Embryonic facial prominence (tissue), 1 donor: Measurements from ENCODE around the gene ZNF181.
A peak's percentile ranks its signal among the peaks of the same experiment; 100 is the strongest.
"Not testable (repeated sequence)": the region's sequence is repeated elsewhere in the genome, so short reads cannot be mapped to it uniquely, and the experiment has no call there.

Source experiments
- DNase-seq: peaks from one replicate; pipeline ENCODE4 v3.0.0-alpha.2; 2016; ENCODE audit errors: extremely low spot score

ZNF181 gene

DNA sequence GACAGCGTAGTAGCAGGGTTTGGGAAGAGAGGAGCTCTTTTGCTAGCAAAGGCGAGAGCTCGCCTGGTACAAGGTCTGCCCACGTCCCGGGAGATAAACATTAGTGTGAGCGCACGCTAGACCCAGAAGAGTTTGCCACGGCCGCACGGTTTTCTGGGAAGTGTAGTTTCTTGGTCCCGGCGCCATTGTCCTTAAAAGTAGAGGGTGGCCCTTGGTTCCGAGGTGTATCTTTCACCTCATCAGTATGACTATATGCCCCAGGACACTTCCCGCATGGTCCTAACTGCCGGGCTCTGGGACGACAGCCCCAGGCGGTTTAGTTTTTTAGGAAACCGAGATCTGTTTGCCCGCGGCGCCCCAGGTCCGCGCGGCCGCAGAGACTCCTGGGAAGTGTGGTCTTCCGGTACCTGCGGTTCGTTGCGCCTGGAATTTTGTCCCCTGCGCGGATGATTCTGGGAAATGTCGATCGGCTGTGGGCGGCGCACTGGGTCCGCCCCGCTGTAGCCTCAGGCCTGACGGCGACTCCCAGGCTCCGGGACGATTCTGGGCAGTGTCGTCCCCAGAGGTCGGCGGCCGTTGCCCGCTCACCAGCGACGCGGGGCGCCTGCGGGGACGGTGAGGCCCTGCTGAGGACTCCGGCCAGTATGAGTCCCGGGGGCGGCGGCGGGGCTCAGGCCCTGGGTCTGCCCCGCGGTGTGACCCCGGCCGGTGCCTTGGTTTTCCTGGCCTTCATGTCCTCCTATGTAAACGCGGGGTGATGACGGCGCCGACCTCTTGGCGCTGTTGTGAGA, at the start of gene ZNF181:
Gene ZNF181 (plus strand): TSS at position 498 of the 791 bp plus-strand sequence. CDS start 795 bp downstream, outside the sequence.
- DNase-seq = peak; percentile 87

DNA sequence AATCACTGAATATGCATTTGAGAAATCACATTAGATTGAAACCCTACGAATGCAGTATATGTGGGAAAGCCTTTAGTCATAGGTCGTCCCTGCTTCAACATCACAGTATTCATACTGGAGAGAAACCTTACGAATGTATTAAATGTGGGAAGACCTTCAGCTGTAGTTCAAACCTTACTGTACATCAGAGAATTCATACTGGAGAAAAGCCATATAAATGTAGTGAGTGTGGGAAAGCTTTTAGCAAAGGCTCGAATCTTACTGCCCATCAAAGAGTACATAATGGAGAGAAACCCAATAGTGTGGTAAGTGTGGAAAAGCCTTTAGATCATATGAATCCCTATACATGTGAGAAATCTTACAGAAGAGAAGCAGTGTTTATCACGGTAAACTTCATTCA, 48.8 kb upstream of the ZNF181 start:
- not testable (repeated sequence) for DNase-seq

DNA sequence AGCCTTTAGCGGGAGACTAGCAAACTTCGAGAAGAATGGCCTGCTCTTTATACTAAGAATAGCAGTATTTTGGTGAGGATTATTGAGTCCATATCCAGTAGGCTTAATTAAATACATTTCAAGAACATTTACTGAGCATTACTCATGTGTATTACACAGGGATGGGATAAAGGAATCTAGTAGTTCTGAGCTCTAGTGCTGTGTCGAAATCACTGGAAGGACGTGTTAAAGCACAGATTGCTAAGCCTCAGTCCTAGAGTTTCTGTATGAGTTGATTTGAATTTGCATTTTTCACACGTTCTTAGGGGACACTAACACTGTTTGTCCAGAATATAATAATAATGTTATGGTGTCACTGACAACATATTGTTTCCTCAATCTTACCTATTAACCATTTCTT, 47.6 kb upstream of the ZNF181 start:
- DNase-seq = no peak

DNA sequence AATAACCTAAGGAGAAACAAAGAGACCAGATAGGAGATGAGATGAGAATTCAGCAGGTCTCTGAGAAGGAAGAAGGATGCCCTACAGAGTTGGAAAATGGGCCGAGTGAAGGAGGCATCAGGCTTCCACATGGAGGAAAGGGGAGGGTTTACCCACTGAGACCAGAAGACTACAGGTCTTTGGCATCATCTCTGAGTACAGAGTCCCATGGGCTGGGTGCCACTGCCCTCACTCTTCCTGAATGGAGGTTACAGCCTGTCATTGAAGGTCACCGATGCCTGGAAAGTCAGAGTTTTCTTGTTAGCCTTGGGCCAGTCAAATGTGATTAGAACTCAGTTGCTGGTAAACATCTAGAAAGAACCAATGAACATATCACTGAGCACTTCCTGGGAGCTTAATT, 46.7 kb upstream of the ZNF181 start:
- no peak for DNase-seq

DNA sequence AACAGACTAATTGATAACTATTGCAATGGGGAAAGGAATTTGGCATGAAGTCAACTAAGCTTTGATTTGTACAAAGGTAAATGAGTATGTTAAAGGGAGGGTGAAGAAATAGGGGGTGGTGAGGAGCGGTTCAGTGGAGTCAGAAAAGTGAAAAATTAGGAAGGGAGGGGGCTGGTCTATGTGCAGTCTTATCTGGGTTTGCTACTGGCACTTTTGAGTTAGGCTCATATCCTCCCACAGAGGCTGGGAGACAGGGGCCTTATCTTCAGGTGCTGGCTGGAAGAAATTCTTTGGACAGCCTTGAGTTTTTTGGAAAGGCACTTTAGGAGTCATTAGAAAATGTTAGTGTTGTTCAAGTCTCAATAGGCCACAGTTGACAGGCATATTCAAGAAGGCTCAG, 45.5 kb upstream of the ZNF181 start:
- no peak for DNase-seq

DNA sequence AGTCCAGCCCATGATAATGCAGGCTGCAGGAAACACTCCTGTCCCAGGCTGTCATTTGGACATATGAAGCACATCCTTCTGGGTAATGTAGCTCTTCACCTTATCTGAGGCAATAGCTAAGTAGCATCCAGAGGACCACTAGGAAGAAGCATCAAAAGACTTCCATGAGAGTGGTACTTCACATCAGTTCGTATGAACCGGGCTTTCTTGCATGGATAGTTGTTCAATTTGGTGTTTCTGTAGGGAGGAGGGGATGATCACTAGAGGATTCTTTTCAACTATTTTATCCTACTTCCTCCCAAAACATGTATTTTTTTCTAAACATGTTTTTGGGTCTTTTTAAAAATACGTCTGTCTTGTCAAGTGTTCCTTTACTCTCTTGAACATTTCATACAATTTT, 43.7 kb upstream of the ZNF181 start:
- DNase-seq = no peak

DNA sequence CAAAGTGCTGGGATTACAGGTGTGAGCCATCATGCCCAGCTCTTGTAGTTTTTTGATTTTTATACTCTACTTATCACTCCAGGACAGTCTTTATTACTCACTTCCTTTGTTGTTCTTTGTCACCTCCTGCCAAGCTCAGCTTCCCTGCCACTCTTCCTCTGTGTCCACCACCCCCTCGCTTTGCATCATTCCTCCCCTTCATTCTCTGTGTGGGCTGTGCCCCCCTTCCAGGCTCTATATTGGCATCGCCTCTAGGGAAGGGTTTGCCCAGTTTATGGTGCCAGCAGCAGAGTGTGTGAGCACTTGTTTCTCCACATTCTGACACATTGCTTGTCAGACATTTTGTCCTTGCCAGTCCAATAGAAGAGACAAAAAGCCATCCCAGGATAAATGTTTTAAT, 41.5 kb upstream of the ZNF181 start:
- DNase-seq = no peak

DNA sequence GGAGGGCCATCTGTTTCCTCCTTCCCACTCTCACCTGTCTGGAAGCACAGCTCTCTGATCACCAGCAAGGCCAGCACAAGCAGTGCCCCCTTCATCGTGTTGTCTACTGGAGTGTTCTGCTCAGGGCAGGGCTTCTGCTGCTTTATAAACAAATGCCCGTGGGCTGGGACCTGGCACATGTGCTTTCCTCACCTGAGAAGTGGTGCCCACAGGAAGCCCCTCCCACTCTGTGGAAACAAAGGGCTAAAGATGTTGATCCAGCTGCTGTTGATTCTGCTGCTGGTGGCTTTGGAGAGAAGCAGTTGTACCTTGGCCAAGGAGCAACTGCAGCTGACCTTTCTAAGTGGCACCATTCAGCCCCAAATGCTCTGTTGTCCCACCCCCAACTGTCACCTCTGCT, 26.4 kb upstream of the ZNF181 start:
- no peak for DNase-seq

DNA sequence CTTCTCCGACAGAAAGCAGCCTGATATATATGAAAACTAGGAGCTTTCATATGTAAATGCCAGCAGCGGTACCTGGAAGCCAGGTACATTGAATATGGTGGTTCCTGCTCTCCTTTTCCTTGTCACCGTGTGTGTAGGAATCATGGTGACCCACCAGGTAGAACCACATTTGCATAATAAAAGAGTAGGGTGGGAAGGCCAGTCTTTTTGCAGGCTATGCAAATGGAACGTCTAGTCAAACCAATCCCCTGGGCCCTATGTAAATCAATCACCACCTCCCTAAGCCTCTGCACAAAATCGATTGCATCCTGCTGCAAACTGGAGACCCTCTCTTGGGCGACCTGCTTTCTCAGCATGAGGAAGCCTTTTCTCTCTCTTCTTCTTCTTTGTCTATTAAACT, 22.2 kb upstream of the ZNF181 start:
- no peak for DNase-seq

DNA sequence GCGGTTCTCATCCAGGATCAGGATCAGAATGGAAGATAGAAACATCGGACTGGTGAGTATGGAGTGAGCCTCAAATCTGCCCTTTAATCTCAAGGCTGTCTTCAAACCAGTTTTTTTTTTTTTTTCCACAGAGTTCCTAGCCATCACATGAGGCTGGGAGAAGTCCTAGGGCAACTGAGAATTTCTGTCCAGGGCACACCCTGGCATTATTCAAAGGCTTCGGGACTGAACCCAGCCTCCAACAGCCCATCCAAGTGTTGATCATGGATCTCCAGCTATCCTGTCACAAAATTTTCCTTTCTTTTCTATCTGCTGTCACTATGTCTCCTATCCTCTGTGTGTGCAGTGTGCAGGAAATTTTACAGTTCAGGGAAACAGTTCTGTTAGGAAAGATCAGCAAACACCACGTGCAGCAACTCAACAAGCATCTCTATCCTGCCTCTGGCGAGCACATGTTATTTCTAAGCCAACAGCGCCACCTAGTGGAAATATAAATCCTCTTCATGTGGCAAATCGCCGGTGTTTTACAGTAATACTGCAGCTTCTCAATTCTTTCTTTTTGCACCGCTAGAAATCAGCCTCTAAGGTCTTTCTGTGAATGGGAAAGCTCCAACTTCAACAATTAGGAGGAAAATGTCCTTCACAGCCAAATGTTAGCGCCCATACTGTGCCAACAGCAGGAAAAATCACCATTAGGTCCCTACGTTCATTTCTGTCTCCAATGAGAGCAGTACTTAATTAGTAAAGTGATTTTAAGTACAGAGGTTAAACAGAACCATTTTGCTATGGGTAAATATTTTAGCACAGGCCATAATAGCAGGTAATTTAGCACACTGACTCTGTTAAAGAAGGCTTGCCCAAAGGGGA, 21.4 kb upstream of the ZNF181 start:
- DNase-seq = no peak

DNA sequence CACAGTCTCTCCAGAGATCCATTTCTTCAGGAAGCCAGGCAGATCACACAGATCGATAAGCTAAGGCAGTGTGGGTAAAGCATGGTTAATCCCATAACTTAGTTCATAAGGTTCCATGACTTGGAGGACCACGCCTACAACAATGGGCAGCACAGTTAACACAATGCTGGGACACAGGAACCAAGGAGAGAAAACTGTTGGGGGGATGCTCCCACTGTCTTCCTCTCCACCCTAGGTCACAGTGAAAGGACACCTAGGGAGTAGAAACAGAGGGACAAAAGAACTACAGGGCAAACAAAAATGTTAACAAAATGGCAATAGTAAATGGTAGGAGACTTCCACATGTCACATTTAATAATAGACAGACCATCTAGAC, 20.8 kb upstream of the ZNF181 start:
- no peak for DNase-seq

DNA sequence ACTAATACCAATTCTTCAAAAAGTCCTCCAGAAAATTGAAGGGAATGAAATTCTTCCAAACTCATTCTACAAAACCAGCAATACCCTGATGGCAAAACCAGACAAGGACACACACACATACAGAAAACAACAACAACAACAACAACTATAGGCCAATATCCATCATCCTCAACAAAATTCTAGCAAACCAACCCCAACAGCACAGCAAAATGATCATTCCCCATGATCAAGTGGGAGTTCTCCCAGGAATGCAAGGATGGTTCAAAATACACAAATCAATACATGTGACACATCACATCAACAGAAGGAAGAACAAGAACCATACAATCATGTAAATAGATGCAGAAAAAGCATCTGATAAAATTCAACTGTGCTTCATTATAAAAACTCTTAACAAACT, 18.7 kb upstream of the ZNF181 start:
- DNase-seq = no peak

DNA sequence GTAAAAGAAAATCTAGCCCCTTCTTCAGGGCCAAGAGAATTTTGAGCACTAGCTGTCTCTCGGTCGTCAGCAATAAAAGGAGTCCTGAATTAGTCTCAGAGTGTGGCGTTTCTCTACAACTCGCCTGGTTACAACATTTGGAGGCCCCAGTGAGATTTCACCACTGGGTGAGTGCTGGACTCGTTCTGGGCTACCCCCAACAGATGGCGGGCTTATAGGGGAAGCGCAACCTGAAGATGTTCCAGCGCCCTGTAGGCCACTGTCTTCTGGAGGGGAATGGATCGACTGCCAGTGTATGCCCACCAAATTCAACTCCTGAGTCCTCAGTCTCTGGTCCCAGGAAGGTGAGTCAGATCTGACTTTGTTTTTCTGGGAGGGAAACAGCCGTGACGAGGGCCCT, 11.7 kb upstream of the ZNF181 start:
- DNase-seq = no peak

DNA sequence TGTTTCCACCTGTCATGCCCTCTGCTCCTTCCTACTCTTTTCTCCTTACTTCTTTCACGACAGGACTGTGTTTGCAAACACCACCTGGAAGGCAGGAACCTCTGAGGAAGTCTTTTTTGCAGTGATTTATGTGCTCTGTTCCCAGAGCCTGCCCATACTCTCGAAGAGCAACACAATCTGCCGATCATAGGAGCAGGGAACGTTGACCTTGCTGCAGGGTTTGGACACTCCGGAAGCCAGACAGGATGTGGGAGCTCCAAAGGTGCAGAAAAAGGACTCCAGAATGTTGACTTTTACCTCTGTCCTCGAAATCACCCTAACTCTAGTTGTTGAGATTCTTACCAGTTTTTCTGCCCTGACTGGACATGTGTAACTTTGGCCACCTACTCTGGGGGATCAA, 8.6 kb upstream of the ZNF181 start:
- no peak for DNase-seq

DNA sequence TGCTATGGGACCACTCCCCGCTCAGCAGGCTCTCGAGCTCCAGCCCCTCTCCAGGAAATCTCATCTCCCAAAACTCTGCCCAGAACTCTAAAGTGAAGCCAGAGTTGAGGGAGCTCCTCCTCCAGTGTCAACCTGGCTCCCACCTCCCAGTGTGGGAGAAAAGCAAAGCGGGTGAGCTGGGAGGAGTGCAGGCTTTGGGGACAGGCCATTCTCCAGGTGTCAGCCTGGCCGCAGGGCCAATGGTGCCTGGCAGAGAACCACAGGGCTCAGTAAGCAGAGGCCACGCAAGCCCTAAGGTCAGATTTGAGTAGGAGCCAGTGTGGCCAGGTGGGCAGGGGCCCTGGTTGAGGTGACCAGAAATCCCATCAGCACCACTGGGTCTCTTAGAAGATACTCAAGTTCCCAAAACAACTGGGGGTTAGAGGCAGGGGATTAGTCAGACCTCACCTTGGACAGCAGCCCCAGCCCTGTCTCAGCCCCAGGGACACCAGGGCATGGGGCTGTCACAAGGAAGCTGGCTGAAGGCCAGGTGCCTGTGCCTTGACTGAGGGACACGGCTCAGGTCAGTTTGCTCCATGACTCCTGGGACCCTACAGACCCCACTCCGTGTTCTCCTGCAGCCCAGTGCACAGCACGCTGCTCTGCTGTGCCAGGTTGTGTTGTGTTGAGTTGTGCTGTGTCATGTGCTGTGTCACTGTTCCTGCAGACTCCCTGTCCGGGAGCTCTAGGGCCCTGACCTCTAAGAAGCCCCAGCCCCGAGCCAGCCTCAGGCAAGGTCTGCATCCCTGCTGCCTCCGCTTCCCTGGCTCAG, 2.8 kb upstream of the ZNF181 start:
- no peak for DNase-seq

DNA sequence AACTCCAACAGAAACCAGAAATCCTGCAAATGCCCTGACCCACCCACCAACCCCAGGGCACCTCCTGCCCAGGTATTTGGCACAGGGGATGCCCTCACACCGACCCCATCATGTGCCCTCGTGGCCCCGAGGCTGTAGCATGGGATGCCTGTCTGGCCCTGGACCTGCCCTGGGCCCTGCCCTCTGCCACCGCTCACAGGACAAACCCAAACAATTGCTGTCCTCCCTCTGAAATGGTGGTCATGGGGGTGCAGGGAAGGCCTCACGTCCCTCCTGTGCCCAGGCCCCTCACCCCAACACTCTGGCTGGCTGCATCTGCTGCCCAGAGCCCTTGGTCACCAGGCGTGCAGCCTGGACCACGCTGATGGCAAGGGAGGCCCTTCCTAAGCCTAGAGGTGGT, 2.1 kb upstream of the ZNF181 start:
- DNase-seq = no peak

DNA sequence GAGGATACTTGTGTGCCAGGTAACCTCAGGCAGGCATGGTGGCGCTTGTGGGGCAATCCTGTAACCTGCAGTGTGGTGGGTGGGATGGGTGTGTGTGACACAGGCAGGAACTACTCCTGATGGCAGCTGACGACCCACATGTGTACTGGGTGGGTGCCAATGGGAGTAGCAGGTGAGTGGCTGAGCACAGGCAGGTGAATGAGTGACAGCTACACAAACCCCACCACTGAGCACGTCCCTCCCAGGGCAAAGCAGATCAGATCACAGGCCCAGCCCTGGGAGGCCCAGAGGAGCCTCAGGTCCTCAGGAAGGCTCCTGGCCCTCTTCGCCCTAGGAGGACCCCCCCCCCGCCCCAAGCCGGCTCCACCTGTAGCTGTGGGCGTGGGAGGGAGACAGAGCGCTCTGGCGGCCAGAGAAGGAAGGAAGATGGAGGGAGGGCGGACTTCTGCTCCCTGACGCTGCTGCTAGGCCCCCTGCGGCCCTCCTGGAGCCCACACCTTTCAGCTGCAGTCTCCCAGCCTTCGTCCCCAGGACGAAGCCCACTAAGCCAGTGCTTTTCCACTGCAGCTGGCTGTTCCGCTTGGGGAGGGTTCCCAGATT, 1.3 kb upstream of the ZNF181 start:
- no peak for DNase-seq

DNA sequence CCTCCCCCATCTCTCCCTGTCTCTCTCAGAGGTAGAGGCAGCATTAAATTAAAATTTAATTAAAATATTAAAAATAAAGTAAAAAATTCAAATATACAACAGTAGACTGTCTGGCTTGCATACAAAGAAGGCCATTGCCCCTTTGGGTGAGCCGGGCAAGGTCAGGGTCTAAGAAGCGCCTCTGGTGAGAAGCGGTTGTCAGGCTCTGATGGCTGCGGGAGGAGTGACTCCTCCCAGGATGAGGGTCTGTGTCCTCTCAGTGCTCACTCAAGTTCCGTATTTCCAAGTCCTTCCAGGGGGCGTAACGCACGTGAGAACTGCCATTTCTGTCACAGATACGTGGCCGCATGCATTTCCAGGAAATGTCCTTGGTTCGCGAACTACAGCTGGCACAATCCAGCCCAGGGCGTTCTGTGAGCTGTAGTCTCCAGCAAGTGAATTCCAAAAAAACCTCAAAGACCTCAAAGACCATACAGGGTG, 737 bp upstream of the ZNF181 start:
- DNase-seq = no peak

DNA sequence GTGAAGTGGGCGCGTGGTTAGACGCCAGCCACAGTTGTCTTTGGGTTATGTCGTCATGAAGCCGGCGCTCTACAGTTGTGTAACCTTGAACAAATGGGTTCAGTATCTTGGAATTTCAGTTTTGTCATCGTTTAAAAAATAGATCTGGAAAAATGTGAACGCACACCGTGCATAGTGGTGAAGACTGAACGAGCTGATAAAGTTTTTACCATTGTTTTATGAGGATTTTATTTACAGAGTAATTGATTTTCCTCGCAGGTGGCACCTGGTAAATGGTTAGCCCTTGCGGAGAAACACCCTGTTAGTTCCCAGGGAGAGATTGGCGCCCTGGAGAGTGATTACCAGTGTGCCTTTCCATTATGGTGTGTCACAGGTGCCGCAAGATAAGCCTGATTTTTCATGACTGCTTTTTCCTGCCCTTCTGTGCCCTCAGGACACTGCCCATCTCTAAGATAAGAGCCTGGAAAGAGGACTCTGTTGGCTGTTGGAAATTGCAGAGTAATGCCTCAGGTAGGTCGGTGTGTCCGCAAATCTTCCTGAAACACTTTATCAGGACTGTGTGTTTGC, 577 bp downstream of the ZNF181 start:
- peak; percentile 88 for DNase-seq

DNA sequence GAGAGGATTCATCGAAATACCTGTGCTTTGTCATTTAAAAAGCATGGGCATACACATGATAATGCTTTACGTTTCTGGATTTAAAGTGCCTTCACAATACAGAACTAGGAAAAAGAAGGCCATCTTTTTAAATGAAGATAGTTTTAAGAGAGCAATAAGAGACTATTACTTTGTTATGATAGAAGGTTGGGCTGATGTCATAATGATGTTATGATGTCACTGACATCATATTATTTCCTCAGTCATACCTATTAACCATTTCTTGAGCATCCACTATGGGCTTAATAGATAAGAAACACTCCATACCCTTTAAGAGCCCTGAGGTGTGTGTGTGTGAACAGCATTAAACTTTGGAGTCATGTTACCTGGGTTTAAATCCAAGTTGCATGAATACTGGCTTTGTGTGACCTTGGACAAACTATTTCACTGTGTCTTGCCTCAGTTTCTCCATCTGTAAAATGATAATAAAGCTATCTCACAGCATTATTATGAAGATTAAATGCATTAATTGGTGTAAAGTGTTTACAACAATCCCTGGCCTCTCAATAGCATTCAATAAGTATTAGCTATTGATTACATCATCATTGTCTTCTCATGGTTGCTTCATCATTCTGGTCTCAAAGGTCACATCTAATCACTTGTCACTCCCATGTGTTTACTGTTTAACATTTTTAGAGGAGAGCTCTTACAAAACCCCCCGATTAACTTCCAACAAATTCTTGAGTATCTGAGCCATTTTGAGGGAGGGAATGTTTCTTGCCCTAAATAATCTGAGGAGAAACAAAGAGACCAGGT, 11.1 kb downstream of the ZNF181 start:
- DNase-seq = no peak

DNA sequence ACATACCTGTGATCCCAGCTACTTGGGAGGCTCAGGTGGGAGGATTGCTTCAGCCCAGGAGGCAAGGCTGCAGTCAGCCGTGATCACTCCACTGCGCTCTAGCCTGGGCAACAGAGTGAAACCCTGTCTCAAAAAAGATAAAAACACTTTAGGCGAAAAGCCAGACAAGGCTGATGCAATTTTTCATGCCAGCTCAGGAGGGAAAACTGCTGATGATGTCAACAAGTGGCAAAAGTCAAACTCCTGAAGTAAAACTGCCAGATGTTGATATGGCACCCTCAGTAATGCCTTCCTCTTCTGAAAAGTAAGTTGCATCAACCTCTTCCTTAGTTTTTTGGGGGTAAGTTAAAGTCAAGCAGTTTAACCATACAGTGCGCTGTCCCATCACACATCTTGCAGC, 23.4 kb downstream of the ZNF181 start:
- DNase-seq = no peak
